ENCODE measurements around the gene ADD1.

Gene ADD1

GRCh38 chr4:2865196-2865780, 21.6 kb downstream of the ADD1 start:
- peaks cover 42% of the 10 kb centered on the region for H3K79me2 ChIP-seq (ENCODE audit: control insufficient read depth, low read length)

DNA sequence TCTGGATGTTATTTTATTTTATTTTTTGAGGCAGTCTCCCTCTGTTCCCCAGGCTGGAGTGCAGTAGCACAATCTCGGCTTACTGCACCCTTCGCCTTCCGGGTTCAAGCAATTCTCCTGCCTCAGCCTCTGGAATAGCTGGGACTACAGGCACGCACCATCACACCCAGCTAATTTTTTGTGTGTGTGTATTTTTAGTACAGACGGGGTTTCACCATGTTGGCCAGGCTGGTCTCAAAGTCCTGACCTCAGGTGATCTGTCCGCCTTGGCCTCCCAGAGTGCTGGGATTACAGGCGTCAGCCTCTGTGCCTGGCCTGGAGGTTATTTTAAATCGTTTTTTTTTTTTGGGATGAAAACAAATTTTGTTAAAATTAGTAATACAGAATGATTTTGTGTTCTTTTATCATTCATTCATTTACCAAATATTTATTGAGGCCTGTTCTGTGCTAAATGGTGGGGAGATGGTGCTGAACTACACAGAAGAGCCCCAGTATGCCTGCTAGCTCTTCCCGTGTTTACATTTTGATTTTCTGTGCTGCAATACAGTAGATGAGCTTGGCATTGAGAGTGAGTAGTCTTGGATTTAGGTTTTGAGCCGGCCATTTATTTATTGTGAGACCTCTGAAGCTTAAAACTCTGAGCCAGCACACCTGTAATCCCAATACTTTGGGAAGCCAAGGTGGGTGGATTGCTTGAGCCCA, 22.7 kb downstream of the ADD1 start:
- Histone ChIP-seq H3K4me1 (ENCODE audit: control insufficient read depth, low read length) (peaks cover 8% of the 10 kb centered on the region), H4K20me1 (ENCODE audit: control insufficient read depth, insufficient read depth, low read depth, low read length) (peaks cover 15% of the 10 kb centered on the region; the same call in 1 of the 2 replicates), H3K79me2 (ENCODE audit: control insufficient read depth, low read length) (peaks cover 33% of the 10 kb centered on the region)

More at GRCh38 chr4:2865196-2865780, 21.6 kb downstream of the ADD1 start:
- no peak for TF ChIP-seq EZH2phosphoT487 (IDR thresholded peaks at IDR 0.05; ENCODE audit: borderline replicate concordance, low read length)
- TF ChIP-seq, protein P1, sequence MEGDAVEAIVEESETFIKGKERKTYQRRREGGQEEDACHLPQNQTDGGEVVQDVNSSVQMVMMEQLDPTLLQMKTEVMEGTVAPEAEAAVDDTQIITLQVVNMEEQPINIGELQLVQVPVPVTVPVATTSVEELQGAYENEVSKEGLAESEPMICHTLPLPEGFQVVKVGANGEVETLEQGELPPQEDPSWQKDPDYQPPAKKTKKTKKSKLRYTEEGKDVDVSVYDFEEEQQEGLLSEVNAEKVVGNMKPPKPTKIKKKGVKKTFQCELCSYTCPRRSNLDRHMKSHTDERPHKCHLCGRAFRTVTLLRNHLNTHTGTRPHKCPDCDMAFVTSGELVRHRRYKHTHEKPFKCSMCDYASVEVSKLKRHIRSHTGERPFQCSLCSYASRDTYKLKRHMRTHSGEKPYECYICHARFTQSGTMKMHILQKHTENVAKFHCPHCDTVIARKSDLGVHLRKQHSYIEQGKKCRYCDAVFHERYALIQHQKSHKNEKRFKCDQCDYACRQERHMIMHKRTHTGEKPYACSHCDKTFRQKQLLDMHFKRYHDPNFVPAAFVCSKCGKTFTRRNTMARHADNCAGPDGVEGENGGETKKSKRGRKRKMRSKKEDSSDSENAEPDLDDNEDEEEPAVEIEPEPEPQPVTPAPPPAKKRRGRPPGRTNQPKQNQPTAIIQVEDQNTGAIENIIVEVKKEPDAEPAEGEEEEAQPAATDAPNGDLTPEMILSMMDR (IDR thresholded peaks at IDR 0.05; ENCODE audit: low read depth, low read length, poor library complexity, severe bottlenecking), result no peak
- Histone ChIP-seq H3K4me3 (ENCODE audit: low read length) (no peak overlapping the region), H3K9me3 (ENCODE audit: control insufficient read depth, insufficient read depth, low read length) (no peaks in the 10 kb centered on the region), H3K36me3 (ENCODE audit: control insufficient read depth, low read length) (no peaks in the 10 kb centered on the region), H3K9me2 (replicated peaks; ENCODE audit: control insufficient read depth, low read length) (no peaks in the 10 kb centered on the region), H3F3A (ENCODE audit: control insufficient read depth, insufficient read depth) (no peaks in the 10 kb centered on the region), H3K4me2 (ENCODE audit: low read length) (no peak overlapping the region), H4K20me1 (ENCODE audit: control insufficient read depth, insufficient read depth, low read depth, low read length) (peaks cover 21% of the 10 kb centered on the region), H3K4me1 (ENCODE audit: control insufficient read depth, low read length) (peaks cover 8% of the 10 kb centered on the region), H3K27me3 (ENCODE audit: control insufficient read depth, low read length) (no peaks in the 10 kb centered on the region), H3K27ac (ENCODE audit: low read depth, low read length) (no peak overlapping the region)

GRCh38 chr4:2866891-2867290, 23.2 kb downstream of the ADD1 start:
- Histone ChIP-seq H3K27ac (ENCODE audit: low read depth, low read length) (no peak overlapping the region), H3F3A (ENCODE audit: control insufficient read depth, insufficient read depth) (no peaks in the 10 kb centered on the region), H3K36me3 (ENCODE audit: control insufficient read depth, low read length) (no peaks in the 10 kb centered on the region), H3K79me2 (ENCODE audit: control insufficient read depth, low read length) (peaks cover 31% of the 10 kb centered on the region), H4K20me1 (ENCODE audit: control insufficient read depth, insufficient read depth, low read depth, low read length) (peaks cover 15% of the 10 kb centered on the region; the same call in 1 of the 2 replicates), H3K4me2 (ENCODE audit: low read length) (no peak overlapping the region), H3K4me3 (ENCODE audit: low read length) (no peak overlapping the region), H3K9me3 (ENCODE audit: control insufficient read depth, insufficient read depth, low read length) (no peaks in the 10 kb centered on the region), H3K4me1 (ENCODE audit: control insufficient read depth, low read length) (peaks cover 11% of the 10 kb centered on the region), H3K9me2 (replicated peaks; ENCODE audit: control insufficient read depth, low read length) (no peaks in the 10 kb centered on the region), H3K27me3 (ENCODE audit: control insufficient read depth, low read length) (no peaks in the 10 kb centered on the region)
- no peak for TF ChIP-seq EZH2phosphoT487 (IDR thresholded peaks at IDR 0.05; ENCODE audit: borderline replicate concordance, low read length)
- TF ChIP-seq, protein P1 (IDR thresholded peaks at IDR 0.05; ENCODE audit: low read depth, low read length, poor library complexity, severe bottlenecking), result no peak

More for the DNA sequence above, 22.7 kb downstream of the ADD1 start:
- Histone ChIP-seq H3K4me2 (ENCODE audit: low read length) (no peak overlapping the region), H3K4me3 (ENCODE audit: low read length) (no peak overlapping the region), H3K27ac (ENCODE audit: low read depth, low read length) (no peak overlapping the region), H3K9me3 (ENCODE audit: control insufficient read depth, insufficient read depth, low read length) (no peaks in the 10 kb centered on the region), H3F3A (ENCODE audit: control insufficient read depth, insufficient read depth) (no peaks in the 10 kb centered on the region), H3K27me3 (ENCODE audit: control insufficient read depth, low read length) (no peaks in the 10 kb centered on the region), H3K36me3 (ENCODE audit: control insufficient read depth, low read length) (no peaks in the 10 kb centered on the region), H3K9me2 (replicated peaks; ENCODE audit: control insufficient read depth, low read length) (no peaks in the 10 kb centered on the region)
- TF ChIP-seq, protein P1 (IDR thresholded peaks at IDR 0.05; ENCODE audit: low read depth, low read length, poor library complexity, severe bottlenecking), result no peak
- TF ChIP-seq EZH2phosphoT487 (IDR thresholded peaks at IDR 0.05; ENCODE audit: borderline replicate concordance, low read length), result no peak

Data from DOHH2 (cell line).